ENCODE data around the gene IRF6. TPM values are rescaled to one million over a fixed set of nuclear protein-coding genes. Genes with fewer than 3 reads are reported as not detected.

IRF6 gene
- total and polyA plus RNA-seq, 2 donors (not counting 1 experiment from before 2014, with no cell fraction given) = 0.66 to 1.00 TPM

GRCh38 chr1:209746451-209747165 is 59.3 kb downstream of the IRF6 start:
- Histone ChIP-seq H3K36me3 (ENCODE audit: control insufficient read depth, insufficient read depth, low read length) (no peaks in the 10 kb centered on the region), H3K4me2 (ENCODE audit: extremely low read depth, insufficient read depth, low read length) (no peak overlapping the region), H4K20me1 (ENCODE audit: control insufficient read depth, extremely low read depth, insufficient read depth, low read length) (no peaks in the 10 kb centered on the region), H3K9me3 (ENCODE audit: control insufficient read depth, insufficient read depth, low read depth, low read length) (no peaks in the 10 kb centered on the region), H3K27me3 (ENCODE audit: control insufficient read depth, insufficient read depth, low read length) (no peaks in the 10 kb centered on the region), H3K4me3 (replicated peaks in 1 of 4; ENCODE audit: control extremely low read depth in 1 of 4, insufficient read depth in 1 of 4, low read depth in 3 of 4, low read length in 4 of 4) (no peak overlapping the region), H3K27ac (ENCODE audit: insufficient read depth, low read length) (no peak overlapping the region), H3K79me2 (ENCODE audit: control insufficient read depth, insufficient read depth, low read length) (no peaks in the 10 kb centered on the region), H3K4me1 (ENCODE audit: control insufficient read depth, extremely low read depth, insufficient read depth, low read length) (peaks cover 11% of the 10 kb centered on the region), H3K9ac (ENCODE audit: insufficient read depth, low read length) (no peak overlapping the region), H2AFZ (ENCODE audit: low read length) (no peak overlapping the region)
- no peak for TF ChIP-seq CTCF (conservative IDR thresholded peaks at IDR 0.05 in 1 of 2, IDR thresholded peaks at IDR 0.05 in 1 of 2; ENCODE audit: low read depth in 1 of 2, low read length in 2 of 2)
- no peak for TF ChIP-seq EZH2 (IDR thresholded peaks at IDR 0.05; ENCODE audit: low read length, missing control alignments)
- DNase-seq (ENCODE audit: low read depth in 2 of 2) = peak in 1 of 2 donors; percentile 59

- H4K20me1 ChIP-seq (ENCODE audit: control insufficient read depth, extremely low read depth, insufficient read depth, low read length) = no peaks in the 10 kb centered on the region
- H3K79me2 ChIP-seq (ENCODE audit: control insufficient read depth, insufficient read depth, low read length) = no peaks in the 10 kb centered on the region
- no peaks in the 10 kb centered on the region for H3K27me3 ChIP-seq (ENCODE audit: control insufficient read depth, insufficient read depth, low read length)
- TF ChIP-seq CTCF (conservative IDR thresholded peaks at IDR 0.05 in 1 of 2, IDR thresholded peaks at IDR 0.05 in 1 of 2; ENCODE audit: low read depth in 1 of 2, low read length in 2 of 2) = no peak
- TF ChIP-seq EZH2 (IDR thresholded peaks at IDR 0.05; ENCODE audit: low read length, missing control alignments) = no peak
- no peak overlapping the region for H3K9ac ChIP-seq (ENCODE audit: insufficient read depth, low read length)
- no peaks in the 10 kb centered on the region for H3K9me3 ChIP-seq (ENCODE audit: control insufficient read depth, insufficient read depth, low read depth, low read length)
- no peak overlapping the region for H3K4me3 ChIP-seq (replicated peaks in 1 of 4; ENCODE audit: control extremely low read depth in 1 of 4, insufficient read depth in 1 of 4, low read depth in 3 of 4, low read length in 4 of 4)
- peak overlapping the region; percentile 72 for H2AFZ ChIP-seq (ENCODE audit: low read length)
- H3K4me2 ChIP-seq (ENCODE audit: extremely low read depth, insufficient read depth, low read length) = no peak overlapping the region
- peak; percentile 76 to 93 for DNase-seq (ENCODE audit: low read depth in 2 of 2)
- peak overlapping the region; percentile 66 for H3K27ac ChIP-seq (ENCODE audit: insufficient read depth, low read length)
- H3K4me1 ChIP-seq (ENCODE audit: control insufficient read depth, extremely low read depth, insufficient read depth, low read length) = peaks cover 11% of the 10 kb centered on the region
- H3K36me3 ChIP-seq (ENCODE audit: control insufficient read depth, insufficient read depth, low read length) = no peaks in the 10 kb centered on the region
Measured at GRCh38 chr1:209743145-209743482, 62.8 kb downstream of the IRF6 start.

- Histone ChIP-seq H3K4me2 (ENCODE audit: extremely low read depth, insufficient read depth, low read length) (peak overlapping the region; percentile 66), H3K36me3 (ENCODE audit: control insufficient read depth, insufficient read depth, low read length) (no peaks in the 10 kb centered on the region), H3K9ac (ENCODE audit: insufficient read depth, low read length) (no peak overlapping the region), H3K4me3 (replicated peaks in 1 of 4; ENCODE audit: control extremely low read depth in 1 of 4, insufficient read depth in 1 of 4, low read depth in 3 of 4, low read length in 4 of 4) (peak overlapping the region in 2 of 4 experiments; percentile 36), H4K20me1 (ENCODE audit: control insufficient read depth, extremely low read depth, insufficient read depth, low read length) (no peaks in the 10 kb centered on the region), H3K79me2 (ENCODE audit: control insufficient read depth, insufficient read depth, low read length) (no peaks in the 10 kb centered on the region), H2AFZ (ENCODE audit: low read length) (peak overlapping the region; percentile 72), H3K27ac (ENCODE audit: insufficient read depth, low read length) (peak overlapping the region; percentile 66), H3K9me3 (ENCODE audit: control insufficient read depth, insufficient read depth, low read depth, low read length) (no peaks in the 10 kb centered on the region), H3K4me1 (ENCODE audit: control insufficient read depth, extremely low read depth, insufficient read depth, low read length) (peaks cover 11% of the 10 kb centered on the region), H3K27me3 (ENCODE audit: control insufficient read depth, insufficient read depth, low read length) (no peaks in the 10 kb centered on the region)
- TF ChIP-seq EZH2 (IDR thresholded peaks at IDR 0.05; ENCODE audit: low read length, missing control alignments) (no peak), CTCF (conservative IDR thresholded peaks at IDR 0.05 in 1 of 2, IDR thresholded peaks at IDR 0.05 in 1 of 2; ENCODE audit: low read depth in 1 of 2, low read length in 2 of 2) (no peak)
- DNase-seq (ENCODE audit: low read depth in 2 of 2) = peak; percentile 28 to 79
Measured at GRCh38 chr1:209742409-209743144, 63.4 kb downstream of the IRF6 start.

Data from fibroblast of lung (primary cell).